Measurements from ENCODE around the gene PTPRO. TPM values are rescaled to one million over a fixed set of nuclear protein-coding genes. Genes with fewer than 3 reads are reported as not detected.

Gene PTPRO
- total RNA-seq, 1 experiment from 2014 or later = 2.8 TPM

- ChIA-PET CTCF (no interaction called here), POLR2A (ENCODE audit: low non-redundant PET) (no interaction called here)
- TF ChIP-seq CTCF (conservative IDR thresholded peaks at IDR 0.05; ENCODE audit: low read depth, low read length) = no peak
- no peak for TF ChIP-seq EZH2 (IDR thresholded peaks at IDR 0.05; ENCODE audit: borderline replicate concordance, low read depth, low read length, poor library complexity, severe bottlenecking)
- Histone ChIP-seq H3K4me3 (ENCODE audit: low read depth, low read length, poor library complexity, severe bottlenecking) (no peak overlapping the region), H3K9me3 (ENCODE audit: low read depth, low read length, poor library complexity, severe bottlenecking) (no peaks in the 10 kb centered on the region), H3K36me3 (ENCODE audit: insufficient read depth, low read length, poor library complexity, severe bottlenecking) (no peaks in the 10 kb centered on the region), H3K4me1 (ENCODE audit: insufficient read depth, low read length, poor library complexity, severe bottlenecking) (no peaks in the 10 kb centered on the region), H3K27ac (ENCODE audit: low read depth, low read length, poor library complexity, severe bottlenecking) (no peak overlapping the region), H3K27me3 (replicated peaks; ENCODE audit: insufficient read depth, low read depth, low read length, poor library complexity) (no peaks in the 10 kb centered on the region)
- no TSS peak for BruUV-seq (replicated peaks)
- DNase-seq (ENCODE audit: low spot score) = no peak
- intact Hi-C loops (cut with micrococcal nuclease; ENCODE audit: unreplicated experiment) = loop anchor here (5.0 kb wide), 1 partner anchor 195 kb away; the partner anchor contains the start of gene EPS8
Observed at GRCh38 chr12:15591811-15592210, 269.5 kb downstream of the PTPRO start.

GRCh38 chr12:15592934-15593333 is 270.6 kb downstream of the PTPRO start:
- POLR2A ChIA-PET (ENCODE audit: low non-redundant PET) = no interaction called here
- intact Hi-C loops (cut with micrococcal nuclease; ENCODE audit: unreplicated experiment) = loop anchor here (5.0 kb wide), 1 partner anchor 194 kb away; the partner anchor contains the start of gene EPS8
- Histone ChIP-seq H3K4me1 (ENCODE audit: insufficient read depth, low read length, poor library complexity, severe bottlenecking) (no peaks in the 10 kb centered on the region), H3K9me3 (ENCODE audit: low read depth, low read length, poor library complexity, severe bottlenecking) (no peaks in the 10 kb centered on the region), H3K27me3 (replicated peaks; ENCODE audit: insufficient read depth, low read depth, low read length, poor library complexity) (no peaks in the 10 kb centered on the region), H3K36me3 (ENCODE audit: insufficient read depth, low read length, poor library complexity, severe bottlenecking) (no peaks in the 10 kb centered on the region), H3K4me3 (ENCODE audit: low read depth, low read length, poor library complexity, severe bottlenecking) (no peak overlapping the region), H3K27ac (ENCODE audit: low read depth, low read length, poor library complexity, severe bottlenecking) (no peak overlapping the region)
- DNase-seq (ENCODE audit: low spot score) = no peak
- CTCF ChIA-PET = no interaction called here
- BruUV-seq (replicated peaks) = no TSS peak
- TF ChIP-seq EZH2 (IDR thresholded peaks at IDR 0.05; ENCODE audit: borderline replicate concordance, low read depth, low read length, poor library complexity, severe bottlenecking) = no peak
- 0 out of 2 replicates have a peak, but pooled peaks have one; percentile 20 for TF ChIP-seq CTCF (conservative IDR thresholded peaks at IDR 0.05; ENCODE audit: low read depth, low read length)

GRCh38 chr12:15596174-15596573 is 273.9 kb downstream of the PTPRO start:
- CTCF ChIA-PET = no interaction called here
- H3K4me1 ChIP-seq (ENCODE audit: insufficient read depth, low read length, poor library complexity, severe bottlenecking) = peaks cover 11% of the 10 kb centered on the region
- intact Hi-C loops (cut with micrococcal nuclease; ENCODE audit: unreplicated experiment) = no loop called here
- no peak for DNase-seq (ENCODE audit: low spot score)
- no peaks in the 10 kb centered on the region for H3K27me3 ChIP-seq (replicated peaks; ENCODE audit: insufficient read depth, low read depth, low read length, poor library complexity)
- H3K4me3 ChIP-seq (ENCODE audit: low read depth, low read length, poor library complexity, severe bottlenecking) = no peak overlapping the region
- no peak overlapping the region for H3K27ac ChIP-seq (ENCODE audit: low read depth, low read length, poor library complexity, severe bottlenecking)
- BruUV-seq (replicated peaks) = no TSS peak
- POLR2A ChIA-PET (ENCODE audit: low non-redundant PET) = no interaction called here
- H3K36me3 ChIP-seq (ENCODE audit: insufficient read depth, low read length, poor library complexity, severe bottlenecking) = no peaks in the 10 kb centered on the region
- H3K9me3 ChIP-seq (ENCODE audit: low read depth, low read length, poor library complexity, severe bottlenecking) = no peaks in the 10 kb centered on the region
- no peak for TF ChIP-seq EZH2 (IDR thresholded peaks at IDR 0.05; ENCODE audit: borderline replicate concordance, low read depth, low read length, poor library complexity, severe bottlenecking)
- no peak for TF ChIP-seq CTCF (conservative IDR thresholded peaks at IDR 0.05; ENCODE audit: low read depth, low read length)

Measured in A673 (cell line).